Measurements from ENCODE around the gene SLCO3A1.

Gene SLCO3A1

GRCh38 chr15:92011611-92012367, 158.3 kb downstream of the SLCO3A1 start:
- DNase-seq = no peak

- no peak for DNase-seq
Observed at GRCh38 chr15:92012368-92012629, 158.8 kb downstream of the SLCO3A1 start.

- no peak for DNase-seq
Observed at GRCh38 chr15:92012881-92013280, 159.4 kb downstream of the SLCO3A1 start.

- no peak for DNase-seq
Observed at GRCh38 chr15:92014281-92015030, 160.9 kb downstream of the SLCO3A1 start.

- DNase-seq = no peak
Observed at GRCh38 chr15:92017882-92018534, 164.5 kb downstream of the SLCO3A1 start.

GRCh38 chr15:92018535-92019239, 165.2 kb downstream of the SLCO3A1 start:
- DNase-seq = no peak

GRCh38 chr15:92019706-92020105, 166.2 kb downstream of the SLCO3A1 start:
- DNase-seq = no peak

GRCh38 chr15:92020207-92020606, 166.7 kb downstream of the SLCO3A1 start:
- DNase-seq = no peak

- DNase-seq = no peak
Observed at GRCh38 chr15:92020804-92021203, 167.3 kb downstream of the SLCO3A1 start.

- DNase-seq = no peak
Observed at GRCh38 chr15:92021792-92022191, 168.3 kb downstream of the SLCO3A1 start.

GRCh38 chr15:92023965-92024364, 170.5 kb downstream of the SLCO3A1 start:
- DNase-seq = no peak

- DNase-seq = no peak
Observed at GRCh38 chr15:92025706-92026270, 172.3 kb downstream of the SLCO3A1 start.

GRCh38 chr15:92028389-92028724, 174.8 kb downstream of the SLCO3A1 start:
- no peak for DNase-seq

GRCh38 chr15:92029767-92030166, 176.3 kb downstream of the SLCO3A1 start:
- DNase-seq = no peak

- DNase-seq = no peak
Observed at GRCh38 chr15:92033314-92033713, 179.8 kb downstream of the SLCO3A1 start.

GRCh38 chr15:92033723-92034122, 180.2 kb downstream of the SLCO3A1 start:
- DNase-seq = no peak

GRCh38 chr15:92034227-92034626, 180.7 kb downstream of the SLCO3A1 start:
- DNase-seq = no peak

- no peak for DNase-seq
Observed at GRCh38 chr15:92035551-92035950, 182.0 kb downstream of the SLCO3A1 start.

- no peak for DNase-seq
Observed at GRCh38 chr15:92035961-92036360, 182.5 kb downstream of the SLCO3A1 start.

- no peak for DNase-seq
Observed at GRCh38 chr15:92037491-92037890, 184.0 kb downstream of the SLCO3A1 start.

- DNase-seq = no peak
Observed at GRCh38 chr15:92040350-92040749, 186.8 kb downstream of the SLCO3A1 start.

- no peak for DNase-seq
Observed at GRCh38 chr15:92041371-92041770, 187.9 kb downstream of the SLCO3A1 start.

- DNase-seq = no peak
Observed at GRCh38 chr15:92043283-92043682, 189.8 kb downstream of the SLCO3A1 start.
